Endothelial cell of umbilical vein (primary cell): ENCODE measurements around the gene PRF1. TPM values are rescaled to one million over a fixed set of nuclear protein-coding genes. Genes with fewer than 3 reads are reported as not detected.
"Not testable (repeated sequence)": the region's sequence is repeated elsewhere in the genome, so short reads cannot be mapped to it uniquely, and the experiment has no call there.

Source experiments
- BruUV-seq: library from RNA; stranded (reverse); fragments of 400-500 nt; replicated peaks from 2 replicates; lab custom pipeline; 2021; lab: Mats Ljungman, UMichigan
- CTCF ChIA-PET: fragments of 300-600, 350-600 bp; sonication (Branson Sonifier 250); formaldehyde crosslinking; loops from one replicate; lab custom pipeline; 2021; ENCODE audit warnings: antibody characterized with exemption, inconsistent platforms; lab: Charles Lee
- POLR2A ChIA-PET: fragments of 300-600, 350-600 bp; sonication (Branson Sonifier 250); formaldehyde crosslinking; loops from one replicate; lab custom pipeline; 2021; ENCODE audit warnings: antibody characterized with exemption, inconsistent platforms; lab: Charles Lee
- DNase-seq: peaks from one replicate; pipeline ENCODE4 v3.0.0-alpha.2; 2011; ENCODE audit warnings: low read depth, low spot score
- FAIRE-seq: peaks from 2 replicates; lab custom pipeline; 2011; peaks lifted over from hg19 to GRCh38; lab: Jason Lieb, UNC
- H2AFZ ChIP-seq: 2 replicates; pipeline ENCODE4 v1.6.0; 2012; ENCODE audit warnings: low read depth, low read length, control low read depth, inconsistent platforms
- H3K27ac ChIP-seq: 2 replicates; pipeline ENCODE4 v1.5.1; 2011; ENCODE audit warnings: low read depth, mild to moderate bottlenecking, control low read depth, low read length, moderate library complexity; ENCODE audit not compliant: insufficient read depth
- H3K27me3 ChIP-seq, 2 experiments: 2 replicates each; pipeline versions ENCODE4 v1.6.0 to v1.6.1; 2011; ENCODE audit warnings: low read length in 2 of 2, mixed read lengths in 1 of 2; ENCODE audit not compliant: control insufficient read depth in 2 of 2, insufficient read depth in 2 of 2
- H3K36me3 ChIP-seq, 2 experiments: 2 replicates in 1 of 2; 3 replicates in 1 of 2; pipeline ENCODE4 v1.5.1; 2011; ENCODE audit warnings: low read length in 2 of 2, mild to moderate bottlenecking in 1 of 2, moderate library complexity in 1 of 2; ENCODE audit not compliant: control insufficient read depth in 2 of 2, insufficient read depth in 2 of 2; ENCODE audit errors: extremely low read depth in 1 of 2
- H3K4me1 ChIP-seq: 3 replicates; pipeline ENCODE4 v1.5.1; 2011; ENCODE audit warnings: mild to moderate bottlenecking, low read length; ENCODE audit not compliant: control insufficient read depth, insufficient read depth; ENCODE audit errors: extremely low read depth
- H3K4me2 ChIP-seq: 2 replicates; pipeline ENCODE4 v1.6.1; 2011; ENCODE audit warnings: low read length, control low read depth, mixed read lengths; ENCODE audit not compliant: insufficient read depth
- H3K4me3 ChIP-seq, 3 experiments: fragments of 200-600 bp in 1 of 3; sonication (generic), shearing (Covaris generic) in 1 of 3; replicated peaks in 1 of 3; 2 replicates each; pipeline ENCODE4 v1.5.1; 2011 to 2016; ENCODE audit warnings: control low read depth in 3 of 3, low read length in 3 of 3, mild to moderate bottlenecking in 2 of 3, inconsistent platforms in 1 of 3, low read depth in 1 of 3, moderate library complexity in 1 of 3; ENCODE audit not compliant: insufficient read depth in 1 of 3
- H3K79me2 ChIP-seq: 2 replicates; pipeline ENCODE4 v1.6.0; 2012; ENCODE audit warnings: low read length, inconsistent platforms; ENCODE audit not compliant: control insufficient read depth, insufficient read depth
- H3K9ac ChIP-seq: replicated peaks from 2 replicates; pipeline ENCODE3; 2011; ENCODE audit warnings: low read length, control low read depth; ENCODE audit not compliant: insufficient read depth; ENCODE audit errors: extremely low read depth
- H3K9me1 ChIP-seq: replicated peaks from 3 replicates; pipeline ENCODE4 v1.6.0; 2011; ENCODE audit warnings: mild to moderate bottlenecking, low read length; ENCODE audit not compliant: control insufficient read depth, insufficient read depth; ENCODE audit errors: extremely low read depth
- H3K9me3 ChIP-seq: replicated peaks from 2 replicates; pipeline ENCODE4 v1.5.1; 2012; ENCODE audit warnings: low read length, inconsistent platforms; ENCODE audit not compliant: control insufficient read depth, insufficient read depth
- H4K20me1 ChIP-seq: replicated peaks from 2 replicates; pipeline ENCODE3; 2011; ENCODE audit warnings: mild to moderate bottlenecking, low read length; ENCODE audit not compliant: control insufficient read depth, insufficient read depth; ENCODE audit errors: extremely low read depth
- EZH2 ChIP-seq: IDR thresholded peaks from 2 replicates; pipeline ENCODE4 v1.6.1; 2012; ENCODE audit warnings: borderline replicate concordance, low read depth, mild to moderate bottlenecking, moderate library complexity, low read length, inconsistent platforms; ENCODE audit not compliant: severe bottlenecking
- FOS ChIP-seq: IDR thresholded peaks from 2 replicates; pipeline ENCODE4 v1.6.1; 2011; ENCODE audit warnings: mild to moderate bottlenecking, low read length, moderate library complexity, borderline replicate concordance; ENCODE audit not compliant: insufficient read depth
- GATA2 ChIP-seq: IDR thresholded peaks from 2 replicates; pipeline ENCODE4 v1.7.0; 2011; ENCODE audit warnings: low read depth, mild to moderate bottlenecking, moderate library complexity, mixed read lengths, low read length; ENCODE audit not compliant: insufficient read length, insufficient read depth
- JUN ChIP-seq: IDR thresholded peaks from 2 replicates; pipeline ENCODE4 v1.6.1; 2011; ENCODE audit warnings: borderline replicate concordance, low read depth; ENCODE audit not compliant: insufficient read length, insufficient read depth
- MYC ChIP-seq: IDR thresholded peaks from one replicate; pipeline ENCODE4 v1.6.1; 2011; ENCODE audit warnings: mild to moderate bottlenecking, low read depth, low read length
- POLR2A ChIP-seq: IDR thresholded peaks from 2 replicates; pipeline ENCODE4 v1.6.1; 2012; ENCODE audit warnings: low read depth, mild to moderate bottlenecking, control low read depth, low read length
- POLR2AphosphoS5 ChIP-seq: IDR thresholded peaks from 2 replicates; pipeline ENCODE4 v1.6.1; 2012; ENCODE audit warnings: low read depth, mild to moderate bottlenecking, control low read depth, low read length, moderate library complexity; ENCODE audit not compliant: insufficient read depth
- dilution Hi-C: fragments of 300-500 bp; cut with MboI; formaldehyde crosslinking; loops from one replicate; pipeline ENCODE4 v1.15.0; 2019; ENCODE audit warnings: low sequenced_read_pairs; ENCODE audit not compliant: extremely low pct_ligation_motif_present
- intact Hi-C: fragments of 100-400 bp; cut with micrococcal nuclease; formaldehyde crosslinking; loops from one replicate; pipeline ENCODE4 v1.10.0; 2022
- polyA plus RNA-seq, 4 experiments: library from polyadenylated mRNA; depleted of rRNA in 3 of 4; stranded (reverse) in 3 of 4; unstranded in 1 of 4; fragments of >200 nt; gene quantifications; 2 replicates each; pipeline versions ENCODE4 v1.2.1 to v1.2.3, GENCODE V29; 2011 to 2012; ENCODE audit warnings: missing spikeins in 1 of 4
- total RNA-seq: library from RNA; stranded (reverse); gene quantifications from 2 replicates; pipeline ENCODE4 v1.2.3, GENCODE V29; 2021
- TF ChIP-seq, protein P1 (sequence below): IDR thresholded peaks from 2 replicates; pipeline ENCODE4 v1.6.1; 2011; ENCODE audit not compliant: insufficient read depth, insufficient read length
- TF ChIP-seq, protein P2 (sequence below), 2 donors: IDR thresholded peaks; 1 replicate in 1 of 2; 2 replicates in 1 of 2; pipeline ENCODE4 v1.5.1; 2011; ENCODE audit warnings: low read length in 2 of 2, mild to moderate bottlenecking in 2 of 2, moderate library complexity in 2 of 2, control low read depth in 1 of 2, inconsistent platforms in 1 of 2, low read depth in 1 of 2; ENCODE audit not compliant: insufficient read depth in 1 of 2; ENCODE audit errors: extremely low read depth in 1 of 2

The PRF1 gene
- total and polyA plus RNA-seq, 2 donors (not counting 3 experiments of a cell fraction or from before 2014, with no cell fraction given): not detected

DNA sequence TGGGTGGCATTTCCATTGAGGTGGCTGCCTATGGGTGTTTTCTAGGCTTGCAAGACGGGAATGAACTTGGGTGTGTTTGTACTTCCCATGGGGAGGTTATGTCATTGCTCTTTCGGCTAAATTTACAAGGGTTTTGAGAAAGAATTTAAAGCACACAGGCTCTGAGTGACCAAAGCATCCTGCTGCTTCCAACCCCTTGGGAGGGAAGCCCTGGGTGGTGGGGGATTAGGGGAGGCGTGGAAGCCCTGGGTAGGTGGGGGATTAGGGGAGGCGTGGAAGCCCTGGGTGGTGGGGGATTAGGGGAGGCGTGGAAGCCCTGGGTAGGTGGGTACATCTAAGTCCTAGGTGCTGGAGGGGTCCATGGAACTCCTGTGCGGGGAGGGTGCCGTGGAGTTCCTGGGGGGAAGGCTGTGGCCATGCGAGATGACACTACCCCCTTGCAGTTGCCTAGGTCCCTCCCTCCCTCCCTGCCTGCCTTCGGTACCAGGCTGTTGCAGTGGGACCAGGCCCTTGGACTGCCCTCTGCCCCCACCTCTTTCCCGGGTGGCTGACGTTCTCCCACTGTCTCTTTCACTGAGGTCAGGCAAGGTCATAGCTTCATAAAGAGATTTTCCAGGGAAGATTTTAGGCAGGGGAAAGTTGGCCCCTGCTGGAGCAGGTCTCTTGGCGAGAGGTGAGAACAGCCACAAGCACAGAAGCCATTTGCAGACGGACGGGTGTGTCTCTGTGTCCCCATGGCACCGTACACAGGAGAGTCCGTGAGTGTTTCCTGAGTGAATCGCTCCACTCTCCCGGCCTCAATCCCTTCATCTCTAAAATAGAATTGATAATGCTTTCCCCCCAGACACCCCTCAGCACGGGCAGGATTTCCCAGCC lies 19.5 kb downstream of the PRF1 start:
- H3K4me3 ChIP-seq: no peak overlapping the region
- H3K27ac ChIP-seq: no peak overlapping the region
- no peaks in the 10 kb centered on the region for H3K79me2 ChIP-seq
- dilution Hi-C loops (no loop called here), intact Hi-C loops (no loop called here)
- CTCF ChIA-PET: interaction anchor here (0.7 to 1.2 kb wide), 2 partner anchors 11 to 108 kb away, joined by 3 to 4 read pairs; no protein-coding TSS in a partner anchor
- DNase-seq: no peak
- H3K4me2 ChIP-seq: no peak overlapping the region
- POLR2A ChIA-PET: no interaction called here
- no peak overlapping the region for H2AFZ ChIP-seq
- H3K4me1 ChIP-seq: no peaks in the 10 kb centered on the region
- H3K9ac ChIP-seq: no peak overlapping the region
- no peaks in the 10 kb centered on the region for H3K36me3 ChIP-seq
- BruUV-seq: no TSS peak
- TF ChIP-seq POLR2AphosphoS5: no peak
- no peak for TF ChIP-seq MYC
- TF ChIP-seq GATA2: no peak
- TF ChIP-seq, protein P1, sequence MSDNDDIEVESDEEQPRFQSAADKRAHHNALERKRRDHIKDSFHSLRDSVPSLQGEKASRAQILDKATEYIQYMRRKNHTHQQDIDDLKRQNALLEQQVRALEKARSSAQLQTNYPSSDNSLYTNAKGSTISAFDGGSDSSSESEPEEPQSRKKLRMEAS: no peak
- no peak for TF ChIP-seq FOS
- TF ChIP-seq JUN: no peak
- TF ChIP-seq POLR2A: no peak
- no peak for TF ChIP-seq EZH2
- TF ChIP-seq, protein P2, sequence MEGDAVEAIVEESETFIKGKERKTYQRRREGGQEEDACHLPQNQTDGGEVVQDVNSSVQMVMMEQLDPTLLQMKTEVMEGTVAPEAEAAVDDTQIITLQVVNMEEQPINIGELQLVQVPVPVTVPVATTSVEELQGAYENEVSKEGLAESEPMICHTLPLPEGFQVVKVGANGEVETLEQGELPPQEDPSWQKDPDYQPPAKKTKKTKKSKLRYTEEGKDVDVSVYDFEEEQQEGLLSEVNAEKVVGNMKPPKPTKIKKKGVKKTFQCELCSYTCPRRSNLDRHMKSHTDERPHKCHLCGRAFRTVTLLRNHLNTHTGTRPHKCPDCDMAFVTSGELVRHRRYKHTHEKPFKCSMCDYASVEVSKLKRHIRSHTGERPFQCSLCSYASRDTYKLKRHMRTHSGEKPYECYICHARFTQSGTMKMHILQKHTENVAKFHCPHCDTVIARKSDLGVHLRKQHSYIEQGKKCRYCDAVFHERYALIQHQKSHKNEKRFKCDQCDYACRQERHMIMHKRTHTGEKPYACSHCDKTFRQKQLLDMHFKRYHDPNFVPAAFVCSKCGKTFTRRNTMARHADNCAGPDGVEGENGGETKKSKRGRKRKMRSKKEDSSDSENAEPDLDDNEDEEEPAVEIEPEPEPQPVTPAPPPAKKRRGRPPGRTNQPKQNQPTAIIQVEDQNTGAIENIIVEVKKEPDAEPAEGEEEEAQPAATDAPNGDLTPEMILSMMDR (IDR thresholded peaks at IDR 0.05; ENCODE audit: extremely low read depth in 1 of 2, insufficient read depth in 1 of 2, low read depth in 1 of 2, low read length in 2 of 2): no peak
- no peak for FAIRE-seq
- peaks cover 2 to 8% of the 10 kb centered on the region in 2 experiments for H3K27me3 ChIP-seq
- H4K20me1 ChIP-seq: no peaks in the 10 kb centered on the region
- H3K9me1 ChIP-seq: no peaks in the 10 kb centered on the region
- H3K9me3 ChIP-seq: no peaks in the 10 kb centered on the region

DNA sequence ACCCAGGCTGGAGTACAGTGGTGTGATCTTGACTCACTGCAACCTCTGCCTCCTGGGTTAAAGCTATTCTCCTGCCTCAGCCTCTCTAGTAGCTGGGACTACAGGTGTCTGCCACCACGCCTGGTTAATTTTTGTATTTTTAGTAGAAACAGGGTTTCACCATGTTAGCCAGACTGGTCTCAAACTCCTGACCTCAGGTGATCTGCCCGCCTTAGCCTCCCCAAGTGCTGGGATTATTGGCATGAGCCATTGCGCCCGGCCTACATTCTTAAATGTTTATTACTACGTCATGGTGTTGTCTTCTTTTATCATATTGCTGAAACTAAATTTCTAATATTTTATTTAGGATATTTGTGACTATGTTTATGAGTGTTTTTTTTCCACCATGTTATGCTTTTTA lies 21.4 kb downstream of the PRF1 start:
- H4K20me1 ChIP-seq, POLR2A ChIA-PET, BruUV-seq, H3K4me2 ChIP-seq, H3K9me1 ChIP-seq, H2AFZ ChIP-seq, H3K27ac ChIP-seq, DNase-seq, H3K4me1 ChIP-seq, H3K9me3 ChIP-seq, dilution Hi-C loops, H3K36me3 ChIP-seq, H3K79me2 ChIP-seq, H3K4me3 ChIP-seq, CTCF ChIA-PET, FAIRE-seq, intact Hi-C loops, H3K9ac ChIP-seq: not testable (repeated sequence)
- H3K27me3 ChIP-seq: peaks cover 2 to 10% of the 10 kb centered on the region in 2 experiments
